GM23338 (cell line): ENCODE results near the gene PRMT7. TPM values are rescaled to one million over a fixed set of nuclear protein-coding genes. Genes with fewer than 3 reads are reported as not detected.

Source experiments
- ATAC-seq: fragments of 200-7000 bp; cut with Tn5 transposase; 3 replicates; pipeline ENCODE4 v1.9.1; 2020
- DNase-seq: peaks from one replicate; pipeline ENCODE4 v3.0.0-alpha.2; 2015; ENCODE audit warnings: low spot score
- H2AFZ ChIP-seq: fragments of 200-600 bp; sonication (generic); 2 replicates; pipeline ENCODE4 v1.8.0; 2016; ENCODE audit warnings: antibody characterized with exemption, mild to moderate bottlenecking, moderate library complexity
- H3F3A ChIP-seq: fragments of 200-600 bp; sonication (generic); replicated peaks from 2 replicates; pipeline ENCODE4 v1.8.0; 2017; ENCODE audit warnings: antibody characterized with exemption, mixed run types, low read depth
- H3K27ac ChIP-seq: fragments of 200-600 bp; sonication (generic); 2 replicates; pipeline ENCODE4 v1.6.1; 2016; ENCODE audit warnings: low read depth
- H3K27me3 ChIP-seq: fragments of 200-600 bp; sonication (generic); 2 replicates; pipeline ENCODE4 v1.8.0; 2016; ENCODE audit warnings: mild to moderate bottlenecking, mixed run types, moderate library complexity; ENCODE audit not compliant: insufficient read depth
- H3K36me3 ChIP-seq: fragments of 200-600 bp; sonication (generic); 2 replicates; pipeline ENCODE4 v1.8.0; 2016; ENCODE audit warnings: mild to moderate bottlenecking; ENCODE audit not compliant: insufficient read depth
- H3K4me1 ChIP-seq: fragments of 200-600 bp; sonication (generic); 2 replicates; pipeline ENCODE4 v1.8.0; 2016; ENCODE audit warnings: mild to moderate bottlenecking, moderate library complexity; ENCODE audit not compliant: insufficient read depth
- H3K4me2 ChIP-seq: fragments of 200-600 bp; sonication (generic); 2 replicates; pipeline ENCODE4 v1.7.1; 2017; ENCODE audit warnings: mixed run types
- H3K4me3 ChIP-seq: fragments of 200-600 bp; sonication (generic); 2 replicates; pipeline ENCODE4 v1.6.1; 2016; ENCODE audit warnings: mixed run types
- H3K79me2 ChIP-seq: fragments of 200-600 bp; sonication (generic); replicated peaks from 2 replicates; pipeline ENCODE4 v1.8.0; 2017; ENCODE audit warnings: mild to moderate bottlenecking; ENCODE audit not compliant: insufficient read depth
- H3K9me2 ChIP-seq: fragments of 200-600 bp; sonication (generic); 2 replicates; pipeline ENCODE4 v1.8.0; 2017; ENCODE audit not compliant: insufficient read depth
- H4K20me1 ChIP-seq: fragments of 200-600 bp; sonication (generic); replicated peaks from 2 replicates; pipeline ENCODE4 v1.8.0; 2017; ENCODE audit warnings: mild to moderate bottlenecking; ENCODE audit not compliant: insufficient read depth
- H3K27ac Mint-ChIP-seq: 2 replicates; pipeline ENCODE4 v1.8.0; 2020; ENCODE audit warnings: inconsistent platforms, mild to moderate bottlenecking, moderate library complexity, mixed read lengths
- H3K27me3 Mint-ChIP-seq: 3 replicates; pipeline ENCODE4 v1.8.0; 2022; ENCODE audit warnings: low read depth, mild to moderate bottlenecking, moderate library complexity, mixed read lengths, inconsistent platforms; ENCODE audit not compliant: insufficient read depth, poor library complexity
- H3K36me3 Mint-ChIP-seq: 3 replicates; pipeline ENCODE4 v1.8.0; 2021; ENCODE audit warnings: low read depth, mild to moderate bottlenecking, inconsistent platforms, moderate library complexity, mixed read lengths
- H3K4me1 Mint-ChIP-seq: 3 replicates; pipeline ENCODE4 v1.8.0; 2020; ENCODE audit warnings: mild to moderate bottlenecking, inconsistent platforms, mixed read lengths
- H3K4me3 Mint-ChIP-seq: 3 replicates; pipeline ENCODE4 v1.8.0; 2021; ENCODE audit warnings: moderate library complexity, mild to moderate bottlenecking, inconsistent platforms, mixed read lengths
- H3K9me3 Mint-ChIP-seq: 3 replicates; pipeline ENCODE4 v1.8.0; 2020; ENCODE audit warnings: moderate library complexity, mild to moderate bottlenecking, inconsistent platforms, mixed read lengths
- CREB1 ChIP-seq: fragments of 250-450 bp; sonication (Bioruptor Pico); IDR thresholded peaks from 2 replicates; pipeline ENCODE4 v1.5.0; 2020; ENCODE audit warnings: low read depth, mild to moderate bottlenecking, moderate library complexity
- CTCF ChIP-seq, 2 experiments: fragments of 200-600 bp in 1 of 2; sonication (generic) in 1 of 2; conservative IDR thresholded peaks; 2 replicates each; pipeline versions ENCODE4 v1.5.1 to v1.6.1; 2016 to 2017; ENCODE audit warnings: antibody characterized with exemption in 2 of 2, low read depth in 2 of 2, mild to moderate bottlenecking in 2 of 2, moderate library complexity in 1 of 2
- ETS1 ChIP-seq: IDR thresholded peaks from 2 replicates; pipeline ENCODE4 v1.6.1; 2016; ENCODE audit warnings: antibody characterized with exemption
- EZH2 ChIP-seq: fragments of 200-600 bp; sonication (generic); IDR thresholded peaks from one replicate; pipeline ENCODE4 v1.8.0; 2017; ENCODE audit warnings: antibody characterized with exemption, mild to moderate bottlenecking, low read depth; ENCODE audit not compliant: unreplicated experiment
- EZH2phosphoT487 ChIP-seq: fragments of 200-600 bp; sonication (generic); IDR thresholded peaks from one replicate; pipeline ENCODE4 v1.8.1; 2018; ENCODE audit warnings: antibody characterized with exemption; ENCODE audit not compliant: unreplicated experiment
- JUNB ChIP-seq: IDR thresholded peaks from one replicate; pipeline ENCODE4 v1.6.1; 2016; ENCODE audit warnings: antibody characterized with exemption; ENCODE audit not compliant: unreplicated experiment
- NANOG ChIP-seq: IDR thresholded peaks from 2 replicates; pipeline ENCODE4 v1.6.1; 2016; ENCODE audit warnings: antibody characterized with exemption, borderline replicate concordance
- POLR2AphosphoS5 ChIP-seq: IDR thresholded peaks from 2 replicates; pipeline ENCODE4 v1.6.1; 2016; ENCODE audit warnings: antibody characterized with exemption, low read depth
- REST ChIP-seq: IDR thresholded peaks from one replicate; pipeline ENCODE4 v1.6.1; 2018; ENCODE audit warnings: antibody characterized with exemption; ENCODE audit not compliant: unreplicated experiment
- STAT1 ChIP-seq: IDR thresholded peaks from one replicate; pipeline ENCODE4 v1.6.1; 2016; ENCODE audit warnings: antibody characterized with exemption; ENCODE audit not compliant: unreplicated experiment
- ZNF114 ChIP-seq: fragments of 250-450 bp; sonication (Bioruptor Pico); IDR thresholded peaks from 2 replicates; pipeline ENCODE4 v1.5.0; 2020; ENCODE audit warnings: mild to moderate bottlenecking, moderate library complexity
- ZNF331 ChIP-seq: fragments of 250-450 bp; sonication (Bioruptor Pico); IDR thresholded peaks from 2 replicates; pipeline ENCODE4 v1.5.0; 2020; ENCODE audit warnings: low read depth, mild to moderate bottlenecking, moderate library complexity
- ZNF462 ChIP-seq: fragments of 250-450 bp; sonication (Bioruptor Pico); IDR thresholded peaks from 2 replicates; pipeline ENCODE4 v1.5.0; 2020; ENCODE audit warnings: mild to moderate bottlenecking, moderate library complexity
- polyA plus RNA-seq: library from polyadenylated mRNA; unstranded; fragments of >200 nt; fragmentation: Nextera tagmentation; extraction: Ambion mirVana; gene quantifications from 2 replicates; pipeline ENCODE4 v1.2.1, GENCODE V29; 2016
- total RNA-seq: library from RNA; depleted of rRNA; stranded (reverse); fragments of >200 nt; shearing (Covaris generic); gene quantifications from 2 replicates; pipeline ENCODE4 v1.2.3, GENCODE V29; 2014

The PRMT7 gene
- total and polyA plus RNA-seq, 2 experiments from 2014 or later = 20.2 to 65.3 TPM

- no peak overlapping the region for H3K27ac Mint-ChIP-seq
These were observed 75.8 kb downstream of the PRMT7 start for GRCh38 chr16:68386628-68387027.

More at GRCh38 chr16:68386628-68387027, 75.8 kb downstream of the PRMT7 start:
- Histone ChIP-seq H3K4me1 (peaks cover 38% of the 10 kb centered on the region), H3K36me3 (no peaks in the 10 kb centered on the region), H3K27ac (no peak overlapping the region), H3K4me3 (no peak overlapping the region), H3K79me2 (no peaks in the 10 kb centered on the region), H4K20me1 (no peaks in the 10 kb centered on the region), H3F3A (no peaks in the 10 kb centered on the region), H2AFZ (0 out of 2 replicates have a peak overlapping the region, but pooled peaks have one; percentile 59), H3K9me2 (no peaks in the 10 kb centered on the region), H3K27me3 (no peaks in the 10 kb centered on the region), H3K4me2 (no peak overlapping the region)
- no peak overlapping the region for H3K4me3 Mint-ChIP-seq
- H3K4me1 Mint-ChIP-seq = peaks cover 55% of the 10 kb centered on the region
- DNase-seq = no peak
- TF ChIP-seq ETS1 = no peak
- TF ChIP-seq ZNF331 (CRISPR knock-in tag) = no peak
- no peak for TF ChIP-seq CREB1
- TF ChIP-seq STAT1 = no peak
- TF ChIP-seq JUNB = no peak
- no peak for TF ChIP-seq ZNF114
- TF ChIP-seq ZNF462 (CRISPR knock-in tag) = no peak
- no peak for TF ChIP-seq REST
- TF ChIP-seq POLR2AphosphoS5 = no peak
- no peak for TF ChIP-seq EZH2
- no peak for TF ChIP-seq EZH2phosphoT487
- TF ChIP-seq CTCF (conservative IDR thresholded peaks at IDR 0.05; ENCODE audit: low read depth in 2 of 2) = no peak
- TF ChIP-seq NANOG = no peak
- peaks cover 10% of the 10 kb centered on the region for H3K27me3 Mint-ChIP-seq
- no peaks in the 10 kb centered on the region for H3K9me3 Mint-ChIP-seq
- no peaks in the 10 kb centered on the region for H3K36me3 Mint-ChIP-seq
- no peak for ATAC-seq
